ENCODE data around the gene PKNOX2. TPM values are rescaled to one million over a fixed set of nuclear protein-coding genes. Genes with fewer than 3 reads are reported as not detected.

The PKNOX2 gene
- total RNA-seq, 1 donor from 2014 or later: 8.7 TPM

DNA sequence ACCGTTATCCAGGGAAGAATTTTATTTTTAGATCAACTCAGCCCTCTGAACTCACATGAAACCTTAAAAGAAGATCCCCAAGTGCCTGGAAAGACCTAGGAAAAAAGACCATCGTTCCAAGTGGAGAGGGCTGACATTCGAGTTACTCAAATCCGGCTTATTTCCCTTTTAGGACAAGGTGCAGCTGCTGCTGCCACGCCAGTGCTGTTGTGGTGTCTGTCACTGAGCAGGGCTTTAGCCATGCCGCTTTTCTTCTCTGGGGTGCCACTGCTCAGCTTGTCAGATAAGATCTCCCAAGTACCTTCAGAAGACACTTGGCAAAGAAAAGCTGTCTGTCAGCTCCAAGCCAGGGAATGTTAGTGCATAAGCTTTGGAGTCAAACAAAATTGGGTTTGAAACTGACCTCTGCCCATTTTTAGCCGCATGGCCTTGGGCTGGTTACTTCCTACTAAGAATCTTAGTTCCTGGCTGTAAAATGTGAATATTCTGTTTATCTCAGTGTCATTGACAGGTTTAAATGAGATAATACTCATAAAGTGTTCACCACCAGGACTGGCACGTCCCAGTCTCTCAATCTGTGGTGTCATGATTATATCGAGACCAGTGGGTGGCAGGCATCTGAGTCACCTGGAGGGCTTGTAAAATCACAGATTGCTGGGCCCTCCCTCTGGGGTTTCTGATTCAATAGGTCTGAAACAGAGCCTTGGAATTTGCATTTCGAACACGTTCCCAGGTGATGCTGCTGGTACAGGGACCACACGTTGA is 117.5 kb downstream of the PKNOX2 start:
- no peak overlapping the region for H3K4me3 Mint-ChIP-seq (ENCODE audit: unreplicated experiment)
- no peaks in the 10 kb centered on the region for H3K27me3 Mint-ChIP-seq (ENCODE audit: unreplicated experiment)
- no peaks in the 10 kb centered on the region for H3K36me3 Mint-ChIP-seq (ENCODE audit: unreplicated experiment)
- no peak for TF ChIP-seq CTCF (IDR thresholded peaks at IDR 0.05; ENCODE audit: partially characterized antibody, unreplicated experiment)
- no peaks in the 10 kb centered on the region for H3K9me3 Mint-ChIP-seq (ENCODE audit: unreplicated experiment)
- DNase-seq: no peak
- peaks cover 6% of the 10 kb centered on the region for H3K4me1 Mint-ChIP-seq (ENCODE audit: low read depth, unreplicated experiment)
- no peak overlapping the region for H3K27ac Mint-ChIP-seq (ENCODE audit: unreplicated experiment)

DNA sequence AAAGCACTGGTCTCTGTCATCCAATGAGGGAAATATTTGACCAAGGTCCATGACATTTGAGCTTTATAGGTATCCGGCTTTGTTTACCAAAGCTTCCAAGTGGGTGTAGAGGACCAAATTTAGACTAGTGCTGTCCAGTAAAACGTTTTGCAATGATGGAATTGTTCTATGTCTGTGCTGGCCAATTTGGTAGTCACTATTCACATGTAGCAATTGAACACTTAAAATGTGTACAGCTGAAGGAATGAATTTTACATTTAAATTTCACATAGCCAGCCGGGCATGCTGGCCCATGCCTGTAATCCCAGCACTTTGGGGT is 118.0 kb downstream of the PKNOX2 start:
- Mint-ChIP-seq H3K27ac (ENCODE audit: unreplicated experiment) (no peak overlapping the region), H3K9me3 (ENCODE audit: unreplicated experiment) (no peaks in the 10 kb centered on the region), H3K4me1 (ENCODE audit: low read depth, unreplicated experiment) (peaks cover 8% of the 10 kb centered on the region), H3K4me3 (ENCODE audit: unreplicated experiment) (no peak overlapping the region), H3K36me3 (ENCODE audit: unreplicated experiment) (no peaks in the 10 kb centered on the region), H3K27me3 (ENCODE audit: unreplicated experiment) (no peaks in the 10 kb centered on the region)
- DNase-seq: no peak
- no peak for TF ChIP-seq CTCF (IDR thresholded peaks at IDR 0.05; ENCODE audit: partially characterized antibody, unreplicated experiment)

DNA sequence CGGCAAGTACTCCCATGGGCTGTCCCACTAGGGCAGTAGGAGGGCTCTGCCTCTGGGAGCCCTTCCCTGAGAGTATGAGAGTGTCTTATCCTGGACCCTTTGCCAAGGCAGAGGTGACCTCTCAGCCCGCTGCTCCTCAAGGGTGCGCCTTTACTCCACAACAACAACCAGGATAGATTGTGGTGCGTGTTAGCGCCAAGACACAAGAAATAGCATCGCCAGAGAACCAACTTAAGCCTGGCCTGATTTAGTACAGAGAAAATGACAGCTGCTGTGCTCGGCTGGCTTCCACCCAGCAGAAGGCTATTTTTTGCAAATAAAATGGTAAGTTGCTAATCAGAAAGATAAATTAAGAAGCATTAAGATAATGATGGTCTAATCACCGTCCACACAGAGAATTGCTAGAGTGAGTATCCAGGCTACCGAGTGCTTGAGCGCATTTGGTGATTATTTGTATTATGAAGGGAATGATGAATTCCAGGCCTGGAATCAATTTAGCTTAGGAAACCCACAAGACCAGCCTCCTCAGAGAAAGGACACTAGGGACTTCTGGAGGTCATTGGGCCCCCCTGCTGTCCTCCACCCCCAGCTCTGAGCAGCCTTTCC is 119.8 kb downstream of the PKNOX2 start:
- H3K4me3 Mint-ChIP-seq (ENCODE audit: unreplicated experiment): no peak overlapping the region
- no peak for DNase-seq
- H3K27ac Mint-ChIP-seq (ENCODE audit: unreplicated experiment): no peak overlapping the region
- peaks cover 2% of the 10 kb centered on the region for H3K27me3 Mint-ChIP-seq (ENCODE audit: unreplicated experiment)
- peaks cover 12% of the 10 kb centered on the region for H3K4me1 Mint-ChIP-seq (ENCODE audit: low read depth, unreplicated experiment)
- no peaks in the 10 kb centered on the region for H3K36me3 Mint-ChIP-seq (ENCODE audit: unreplicated experiment)
- H3K9me3 Mint-ChIP-seq (ENCODE audit: unreplicated experiment): no peaks in the 10 kb centered on the region
- TF ChIP-seq CTCF (IDR thresholded peaks at IDR 0.05; ENCODE audit: partially characterized antibody, unreplicated experiment): no peak

GRCh38 chr11:125285844-125286243 is 121.3 kb downstream of the PKNOX2 start:
- no peak overlapping the region for H3K4me3 Mint-ChIP-seq (ENCODE audit: unreplicated experiment)
- peaks cover 21% of the 10 kb centered on the region for H3K4me1 Mint-ChIP-seq (ENCODE audit: low read depth, unreplicated experiment)

More at GRCh38 chr11:125285844-125286243, 121.3 kb downstream of the PKNOX2 start:
- Mint-ChIP-seq H3K27me3 (ENCODE audit: unreplicated experiment) (peaks cover 2% of the 10 kb centered on the region), H3K9me3 (ENCODE audit: unreplicated experiment) (no peaks in the 10 kb centered on the region), H3K36me3 (ENCODE audit: unreplicated experiment) (no peaks in the 10 kb centered on the region), H3K27ac (ENCODE audit: unreplicated experiment) (no peak overlapping the region)
- no peak for TF ChIP-seq CTCF (IDR thresholded peaks at IDR 0.05; ENCODE audit: partially characterized antibody, unreplicated experiment)
- no peak for DNase-seq

All from glutamatergic neuron (in vitro differentiated cells).